Esophagus (tissue), 2 donors: Measurements from ENCODE around the gene PPIE. TPM values are rescaled to one million over a fixed set of nuclear protein-coding genes. Genes with fewer than 3 reads are reported as not detected.

ENCODE experiments used
- H3K27ac ChIP-seq, 2 donors: one replicate each; pipeline ENCODE4 v1.5.1; 2013; ENCODE audit warnings: low read depth in 2 of 2, mild to moderate bottlenecking in 2 of 2, inconsistent platforms in 1 of 2, low read length in 1 of 2, moderate library complexity in 1 of 2
- H3K27me3 ChIP-seq, 2 donors: one replicate each; pipeline ENCODE4 v1.6.1; 2013; ENCODE audit warnings: low read length in 2 of 2, control low read depth in 1 of 2, mild to moderate bottlenecking in 1 of 2; ENCODE audit not compliant: insufficient read depth in 2 of 2, control insufficient read depth in 1 of 2
- H3K36me3 ChIP-seq, 2 donors: one replicate each; pipeline ENCODE4 v1.6.1; 2013; ENCODE audit warnings: low read length in 1 of 2; ENCODE audit not compliant: control insufficient read depth in 2 of 2, insufficient read depth in 2 of 2
- H3K4me1 ChIP-seq, 2 donors: one replicate each; pipeline ENCODE4 v1.6.1; 2013; ENCODE audit warnings: low read length in 1 of 2; ENCODE audit not compliant: control insufficient read depth in 2 of 2, insufficient read depth in 2 of 2
- H3K4me3 ChIP-seq, 2 donors: one replicate each; pipeline ENCODE4 v1.5.1; 2013; ENCODE audit warnings: low read length in 2 of 2, mild to moderate bottlenecking in 2 of 2, low read depth in 1 of 2, moderate library complexity in 1 of 2
- H3K9me3 ChIP-seq, 2 donors: one replicate each; pipeline ENCODE4 v1.6.1; 2013; ENCODE audit warnings: mild to moderate bottlenecking in 2 of 2, low read depth in 1 of 2, low read length in 1 of 2, moderate library complexity in 1 of 2; ENCODE audit not compliant: control insufficient read depth in 2 of 2, insufficient read depth in 1 of 2
- WGBS, 2 donors: extraction: QIAGEN DNeasy Blood & Tissue Kit; methylation state at CpG; one replicate each; pipeline ENCODE4 v1.1.7; 2013; 5-methylcytosine and 5-hydroxymethylcytosine counted together
- polyA plus RNA-seq, 2 donors: library from polyadenylated mRNA; stranded (reverse); fragments of 200-250 nt; gene quantifications; one replicate each; pipeline ENCODE4 v1.2.3, GENCODE V29; 2013
- donor health status: healthy with polysubstance abuse.
- donor health status: Bipolar disorder and iron deficiency.

Gene PPIE
- polyA plus RNA-seq = 10 to 100 TPM; 24.7 to 41.3 TPM

DNA sequence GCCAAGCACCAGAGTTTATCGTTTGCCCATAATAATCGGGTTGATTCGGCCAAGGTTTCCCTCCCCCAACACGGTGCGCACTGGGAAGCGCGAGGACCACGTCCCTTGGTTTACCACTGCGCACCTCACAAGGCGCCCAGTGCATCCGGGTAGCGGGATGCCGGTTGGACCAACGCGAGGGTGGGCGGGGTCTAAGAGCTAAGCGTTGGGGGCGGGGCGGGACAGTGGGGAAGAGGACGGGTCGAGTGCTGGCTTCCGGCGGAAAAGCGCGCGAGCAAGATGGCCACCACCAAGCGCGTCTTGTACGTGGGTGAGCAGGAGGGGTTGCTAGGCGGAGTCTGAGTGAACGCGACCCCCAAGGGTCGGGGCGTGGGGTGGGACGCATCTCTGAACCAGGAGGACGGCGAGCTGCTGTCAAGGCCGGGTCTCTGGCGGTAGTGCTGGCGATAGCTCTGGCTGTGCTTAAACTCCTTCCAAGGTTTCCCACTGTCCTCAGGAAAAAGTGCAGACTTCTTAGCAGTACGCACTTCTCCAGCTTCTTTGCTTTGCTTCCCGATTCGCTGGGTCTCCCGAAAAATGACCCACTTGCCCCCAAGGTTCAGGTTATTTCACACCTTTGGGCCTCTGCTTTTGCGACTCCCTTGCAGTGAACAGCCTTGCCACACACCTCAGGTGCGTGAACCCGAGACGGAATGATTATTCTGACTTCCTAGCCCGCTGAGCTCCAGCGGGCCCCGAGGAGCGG, at the start of gene PPIE:
Gene PPIE (plus strand): TSS at position 261 of the 745 bp plus-strand sequence. CDS start 19 bp downstream, at position 280.
- H3K4me3 ChIP-seq = peak within 1 kb of the TSS; percentile 85 to 99
- peaks cover 10 to 15% of the 10 kb centered on the region in 2 donors for H3K36me3 ChIP-seq
- peaks cover 6 to 9% of the 10 kb centered on the region in 2 donors for H3K4me1 ChIP-seq
- H3K27ac ChIP-seq = peak within 1 kb of the TSS; percentile 75 to 91
- 1% methylated on average over 46 to 52 of the region's 52 CpGs for WGBS, 2 donors
- no peaks in the 10 kb centered on the region for H3K27me3 ChIP-seq
- H3K9me3 ChIP-seq = no peaks in the 10 kb centered on the region

GRCh38 chr1:39689214-39689613, 49.5 kb upstream of the PPIE start:
- peaks cover 4 to 9% of the 10 kb centered on the region in 2 donors for H3K27me3 ChIP-seq
- no peaks in the 10 kb centered on the region for H3K9me3 ChIP-seq
- no peak overlapping the region for H3K4me3 ChIP-seq

GRCh38 chr1:39689635-39690034, 49.0 kb upstream of the PPIE start:
- H3K4me1 ChIP-seq = peaks cover 2 to 13% of the 10 kb centered on the region in 2 donors
- H3K9me3 ChIP-seq = no peaks in the 10 kb centered on the region
- no peaks in the 10 kb centered on the region for H3K36me3 ChIP-seq
- peaks cover 4 to 9% of the 10 kb centered on the region in 2 donors for H3K27me3 ChIP-seq
- no peak overlapping the region for H3K4me3 ChIP-seq
- H3K27ac ChIP-seq = no peak overlapping the region

More at GRCh38 chr1:39689214-39689613, 49.5 kb upstream of the PPIE start:
- no peak overlapping the region for H3K27ac ChIP-seq
- 60 to 83% methylated on average over 2 of the region's 2 CpGs for WGBS, 2 donors
- peaks cover 2 to 13% of the 10 kb centered on the region in 2 donors for H3K4me1 ChIP-seq
- no peaks in the 10 kb centered on the region for H3K36me3 ChIP-seq

DNA sequence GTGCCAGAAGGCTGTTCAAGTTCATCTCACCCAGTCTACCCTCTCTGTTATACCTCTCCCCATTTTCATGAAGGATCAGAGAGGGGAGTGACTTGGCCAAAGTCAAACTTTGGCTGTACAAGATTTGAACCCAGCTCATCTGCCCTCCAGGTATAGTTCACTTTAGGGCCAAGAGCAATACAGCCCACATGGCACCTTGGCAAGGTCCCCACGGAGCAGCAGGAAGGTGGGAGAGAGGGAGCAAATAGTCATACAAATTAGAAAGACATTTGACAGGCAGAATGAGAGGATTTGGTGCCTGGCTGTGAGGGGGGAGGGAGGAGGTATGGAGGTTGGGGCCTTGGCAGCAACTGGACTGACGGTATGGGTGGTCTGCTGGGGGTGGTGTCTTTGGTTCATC, 48.5 kb upstream of the PPIE start:
- H3K9me3 ChIP-seq = no peaks in the 10 kb centered on the region
- H3K36me3 ChIP-seq = no peaks in the 10 kb centered on the region
- no peak overlapping the region for H3K4me3 ChIP-seq
- H3K27me3 ChIP-seq = peaks cover 0 to 9% of the 10 kb centered on the region in 2 donors
- H3K4me1 ChIP-seq = peaks cover 2 to 13% of the 10 kb centered on the region in 2 donors
- H3K27ac ChIP-seq = no peak overlapping the region
- WGBS, 2 donors = 33 to 34% methylated on average over 2 of the region's 2 CpGs

- Histone ChIP-seq H3K27me3 (peaks cover 0 to 9% of the 10 kb centered on the region in 2 donors), H3K36me3 (no peaks in the 10 kb centered on the region), H3K27ac (no peak overlapping the region), H3K9me3 (no peaks in the 10 kb centered on the region), H3K4me1 (peaks cover 2 to 13% of the 10 kb centered on the region in 2 donors), H3K4me3 (peak overlapping the region in 1 of 2 donors; percentile 31)
- 13 to 14% methylated on average over 28 of the region's 28 CpGs for WGBS, 2 donors
Observed at GRCh38 chr1:39690794-39691382, 47.8 kb upstream of the PPIE start.

DNA sequence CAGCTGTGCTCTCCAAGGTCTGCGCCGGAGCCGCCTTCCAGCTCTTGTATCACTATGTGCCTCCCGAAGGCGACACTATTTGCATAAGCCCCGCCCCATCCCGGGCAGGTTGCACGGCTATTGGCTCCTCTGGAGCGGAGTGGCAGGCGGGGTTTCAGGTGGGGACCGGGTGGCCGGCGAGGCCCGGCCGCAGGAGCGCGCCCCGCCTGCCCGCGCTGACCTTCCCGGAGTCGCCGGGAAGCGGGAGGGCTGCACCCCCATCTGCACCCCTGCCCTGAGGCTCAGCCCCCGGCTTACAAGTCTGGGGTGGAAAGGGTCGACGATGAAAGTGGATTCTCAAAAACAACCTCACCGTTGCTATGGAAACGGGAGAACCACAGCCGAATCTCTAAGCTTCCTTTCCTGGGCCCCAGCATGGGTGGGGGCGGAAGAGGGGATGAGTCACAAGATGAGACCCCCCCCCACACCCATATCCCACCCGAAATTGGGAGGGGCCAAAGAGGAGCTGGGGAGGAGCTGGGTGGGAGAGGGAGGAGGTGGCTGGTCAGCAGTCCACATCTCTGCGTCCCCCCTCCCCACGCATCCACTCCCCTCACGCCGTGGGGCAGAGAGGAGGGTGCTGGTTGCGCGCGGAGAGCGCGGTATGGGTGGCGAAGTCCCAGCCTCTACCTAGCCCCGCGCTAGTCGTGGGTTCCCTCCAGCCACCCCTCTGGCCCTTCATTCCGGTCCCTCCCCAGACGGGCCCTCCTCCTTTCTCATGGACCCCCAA, 47.1 kb upstream of the PPIE start, which contains the start of gene HPCAL4:
Gene HPCAL4 (minus strand): TSS at position 51 of the 769 bp plus-strand sequence. CDS start 6,830 bp downstream, outside the sequence.
- Histone ChIP-seq H3K36me3 (no peaks in the 10 kb centered on the region), H3K27me3 (peaks cover 0 to 9% of the 10 kb centered on the region in 2 donors), H3K9me3 (no peaks in the 10 kb centered on the region), H3K4me1 (peaks cover 2 to 13% of the 10 kb centered on the region in 2 donors), H3K27ac (no peak within 1 kb of the TSS), H3K4me3 (peak within 1 kb of the TSS; percentile 31 to 33)
- 2 to 3% methylated on average over 40 to 46 of the region's 47 CpGs for WGBS, 2 donors

DNA sequence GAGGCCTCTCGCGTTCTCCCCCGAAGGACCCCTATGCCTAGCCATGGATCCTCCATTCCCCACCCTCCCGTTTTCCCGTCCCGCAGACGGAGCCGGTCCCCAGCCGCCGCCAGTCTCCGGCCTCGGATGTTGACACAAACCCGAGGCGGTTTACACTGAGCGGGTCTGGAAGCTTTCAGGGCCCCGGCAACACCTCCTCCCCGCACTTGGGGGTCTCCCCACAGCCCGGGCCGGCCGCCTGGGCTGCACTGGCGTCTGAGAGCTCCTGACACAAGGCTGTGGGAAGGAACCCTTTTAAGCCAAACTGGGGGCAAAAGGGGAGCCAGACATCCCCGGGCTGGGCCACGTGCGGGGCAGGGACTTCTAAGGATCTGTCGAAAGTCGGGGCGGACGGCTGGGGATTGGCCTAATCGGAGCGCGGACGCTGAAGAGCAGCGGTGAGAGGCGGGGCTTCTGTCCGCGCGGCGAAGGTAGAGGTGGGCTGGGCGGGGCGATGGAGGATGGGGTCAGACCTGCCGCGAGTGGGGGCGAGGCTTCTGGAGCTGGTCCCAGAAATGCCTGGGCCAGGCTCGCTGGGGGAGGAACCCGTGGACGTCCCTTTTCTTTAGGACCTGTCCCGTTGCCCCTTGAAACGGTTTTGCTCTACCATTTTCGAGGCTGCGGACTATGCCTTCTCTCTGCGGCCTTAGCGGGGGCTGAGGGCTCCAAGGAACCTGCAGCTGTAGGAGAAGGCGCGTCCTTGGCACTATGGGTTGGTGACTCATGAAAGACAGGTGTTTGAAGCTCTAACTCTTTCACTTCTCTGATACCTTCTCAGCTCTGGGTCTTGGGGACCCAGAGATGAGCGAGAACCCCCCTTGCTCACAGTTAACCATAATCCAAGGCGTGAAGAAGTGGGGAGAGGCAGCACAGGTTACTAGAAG, 46.3 kb upstream of the PPIE start:
- H3K4me1 ChIP-seq = peaks cover 2 to 13% of the 10 kb centered on the region in 2 donors
- no peaks in the 10 kb centered on the region for H3K9me3 ChIP-seq
- WGBS, 2 donors = 11% methylated on average over 56 of the region's 56 CpGs
- peak overlapping the region; percentile 3 to 5 for H3K4me3 ChIP-seq
- H3K36me3 ChIP-seq = no peaks in the 10 kb centered on the region
- no peak overlapping the region for H3K27ac ChIP-seq
- peaks cover 0 to 7% of the 10 kb centered on the region in 2 donors for H3K27me3 ChIP-seq

- Histone ChIP-seq H3K4me3 (no peak overlapping the region), H3K27me3 (peaks cover 0 to 7% of the 10 kb centered on the region in 2 donors), H3K36me3 (no peaks in the 10 kb centered on the region), H3K27ac (no peak overlapping the region), H3K9me3 (peaks cover 0 to 2% of the 10 kb centered on the region in 2 donors), H3K4me1 (peaks cover 2 to 13% of the 10 kb centered on the region in 2 donors)
- 88 to 100% methylated on average over 1 of the region's 1 CpG for whole genome bisulfite sequencing, 2 donors
Observed at GRCh38 chr1:39694026-39694425, 44.7 kb upstream of the PPIE start.
